Esophagus squamous epithelium (tissue), 4 donors: ENCODE data around the gene CPT1A.

Experiments used
- POLR2A ChIP-seq, 4 donors: fragments of 450-650 bp; IDR thresholded peaks; one replicate each; pipeline ENCODE4 v1.6.1; 2017; ENCODE audit warnings: antibody characterized with exemption in 4 of 4, mild to moderate bottlenecking in 4 of 4, moderate library complexity in 3 of 4
- TF ChIP-seq, protein P1 (sequence below), 6 experiments: fragments of 450-650 bp in 4 of 6; fragments of 200-600 bp in 2 of 6; sonication (generic) in 2 of 6; IDR thresholded peaks; one replicate each; pipeline ENCODE4 v1.5.1; 2016 to 2019; ENCODE audit warnings: antibody characterized with exemption in 6 of 6, mild to moderate bottlenecking in 4 of 6, moderate library complexity in 4 of 6

DNA sequence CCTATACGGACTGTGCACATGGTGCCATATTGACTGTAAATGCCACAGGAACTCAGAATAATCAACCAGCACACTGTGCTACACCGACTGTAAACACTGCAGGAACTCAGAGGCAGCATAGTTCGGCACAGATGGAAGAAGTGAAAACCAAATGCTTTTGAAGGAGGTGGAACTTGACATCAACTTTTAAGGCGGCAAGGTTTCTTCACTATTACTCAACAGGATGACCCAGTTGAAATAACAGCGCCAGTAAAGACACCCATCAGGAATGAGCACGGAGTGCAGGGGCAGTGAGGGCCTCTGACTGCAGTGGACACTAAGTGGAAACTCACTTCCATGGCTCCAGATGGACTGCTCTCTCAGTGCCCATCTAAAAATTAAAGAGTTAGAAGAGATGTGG, 106.1 kb downstream of the CPT1A start:
- no peak for TF ChIP-seq POLR2A (IDR thresholded peaks at IDR 0.05)
- TF ChIP-seq, protein P1, sequence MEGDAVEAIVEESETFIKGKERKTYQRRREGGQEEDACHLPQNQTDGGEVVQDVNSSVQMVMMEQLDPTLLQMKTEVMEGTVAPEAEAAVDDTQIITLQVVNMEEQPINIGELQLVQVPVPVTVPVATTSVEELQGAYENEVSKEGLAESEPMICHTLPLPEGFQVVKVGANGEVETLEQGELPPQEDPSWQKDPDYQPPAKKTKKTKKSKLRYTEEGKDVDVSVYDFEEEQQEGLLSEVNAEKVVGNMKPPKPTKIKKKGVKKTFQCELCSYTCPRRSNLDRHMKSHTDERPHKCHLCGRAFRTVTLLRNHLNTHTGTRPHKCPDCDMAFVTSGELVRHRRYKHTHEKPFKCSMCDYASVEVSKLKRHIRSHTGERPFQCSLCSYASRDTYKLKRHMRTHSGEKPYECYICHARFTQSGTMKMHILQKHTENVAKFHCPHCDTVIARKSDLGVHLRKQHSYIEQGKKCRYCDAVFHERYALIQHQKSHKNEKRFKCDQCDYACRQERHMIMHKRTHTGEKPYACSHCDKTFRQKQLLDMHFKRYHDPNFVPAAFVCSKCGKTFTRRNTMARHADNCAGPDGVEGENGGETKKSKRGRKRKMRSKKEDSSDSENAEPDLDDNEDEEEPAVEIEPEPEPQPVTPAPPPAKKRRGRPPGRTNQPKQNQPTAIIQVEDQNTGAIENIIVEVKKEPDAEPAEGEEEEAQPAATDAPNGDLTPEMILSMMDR (IDR thresholded peaks at IDR 0.05): no peak
